Activated naive CD4-positive, alpha-beta T cell treated with anti-CD3 and anti-CD28 coated beads, Interleukin-2, amount 50 U/mL, for 16 hours (primary cell): ENCODE measurements around the gene BACE1.
"Not testable (repeated sequence)": the region's sequence is repeated elsewhere in the genome, so short reads cannot be mapped to it uniquely, and the experiment has no call there.

Source experiments
- DNase-seq: peaks from one replicate; pipeline ENCODE4 v3.0.0-alpha.2; 2020

Gene BACE1

GRCh38 chr11:117272175-117272574 is 43.9 kb downstream of the BACE1 start:
- DNase-seq: not testable (repeated sequence)

DNA sequence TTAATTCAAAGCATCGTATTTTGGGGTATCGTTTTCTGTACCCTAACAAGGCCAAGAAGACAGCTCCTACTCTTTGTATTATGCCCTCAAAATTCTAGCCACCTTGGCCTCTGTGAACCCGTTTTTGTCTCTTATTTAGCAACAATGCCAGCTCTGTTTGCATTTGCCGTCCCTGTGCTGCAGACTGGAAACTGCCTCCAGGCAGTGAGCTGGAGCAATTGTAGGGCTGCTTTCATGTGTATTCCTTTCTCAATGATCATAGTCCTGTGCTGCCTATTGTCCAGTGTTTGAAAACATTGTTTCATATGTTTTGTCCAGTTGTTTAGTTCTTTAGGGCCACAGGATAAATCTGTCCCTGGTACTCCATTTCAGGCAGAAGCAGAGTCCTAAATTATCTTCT is 44.8 kb downstream of the BACE1 start:
- no peak for DNase-seq

DNA sequence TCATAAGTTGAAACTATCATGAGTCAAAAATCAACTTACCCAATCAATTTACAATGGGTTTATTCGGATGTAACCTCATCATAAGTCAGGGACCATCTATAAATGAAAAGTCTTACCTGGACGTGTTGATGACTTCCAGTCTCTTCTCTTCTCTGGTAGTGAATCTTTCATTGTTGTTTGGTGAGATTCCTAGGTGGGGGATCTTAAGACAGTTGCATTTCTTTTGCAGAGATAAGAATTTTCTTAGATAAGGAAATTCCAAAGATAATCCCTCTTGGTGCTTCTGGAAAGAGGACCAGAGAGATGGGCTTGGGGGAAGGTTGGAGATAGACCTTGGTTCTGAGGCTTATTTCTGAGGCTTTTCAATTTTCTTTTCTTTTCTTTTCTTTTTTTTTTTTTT is 46.2 kb downstream of the BACE1 start:
- DNase-seq: no peak

- DNase-seq: no peak
These were observed 50.3 kb downstream of the BACE1 start for GRCh38 chr11:117265745-117266144.

- DNase-seq: not testable (repeated sequence)
These were observed 51.3 kb downstream of the BACE1 start for GRCh38 chr11:117264624-117265323.

- DNase-seq: no peak
These were observed 56.6 kb downstream of the BACE1 start for GRCh38 chr11:117259417-117259816.

GRCh38 chr11:117258576-117258975 is 57.5 kb downstream of the BACE1 start:
- no peak for DNase-seq

DNA sequence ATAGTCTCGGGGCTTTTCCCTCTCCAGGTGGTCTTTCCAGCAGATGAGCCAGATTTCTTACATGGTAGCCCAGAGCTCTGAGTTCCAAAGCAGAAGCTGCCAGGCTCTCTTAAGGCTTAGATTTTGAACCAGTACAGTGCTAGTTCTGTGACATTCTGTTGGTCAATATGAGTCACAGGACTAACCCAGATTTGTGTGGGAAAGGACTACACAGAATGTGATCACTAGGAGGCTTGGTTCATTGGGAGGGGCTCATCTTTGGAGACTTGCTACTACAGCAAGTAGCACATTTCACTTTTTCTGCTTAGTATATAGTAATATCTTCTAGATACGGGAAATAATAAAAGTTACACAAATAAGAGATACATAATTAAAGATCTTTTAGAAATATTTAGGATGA is 59.5 kb downstream of the BACE1 start:
- no peak for DNase-seq

- DNase-seq: no peak
These were observed 60.1 kb downstream of the BACE1 start for GRCh38 chr11:117255966-117256365.

DNA sequence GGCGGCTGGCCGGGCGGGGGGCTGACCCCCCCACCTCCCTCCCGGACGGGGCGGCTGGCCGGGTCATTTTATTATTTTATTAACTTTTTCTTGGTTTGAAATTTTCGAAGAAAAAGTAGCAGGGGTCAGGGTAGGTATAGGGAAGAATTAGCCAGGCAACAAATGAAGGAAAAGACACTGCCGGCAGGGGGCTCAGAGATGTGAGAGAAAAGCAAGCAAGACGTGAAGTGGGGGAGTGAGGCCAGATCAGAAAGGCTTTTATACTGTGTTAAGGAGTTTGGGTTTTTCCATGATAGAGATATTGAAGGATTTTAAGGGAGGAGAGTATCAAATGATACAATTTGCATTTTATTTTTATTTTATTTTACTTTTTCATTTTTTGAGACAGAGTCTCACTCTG is 64.5 kb downstream of the BACE1 start:
- no peak for DNase-seq

- no peak for DNase-seq
These were observed 66.5 kb downstream of the BACE1 start for GRCh38 chr11:117249571-117249970.

DNA sequence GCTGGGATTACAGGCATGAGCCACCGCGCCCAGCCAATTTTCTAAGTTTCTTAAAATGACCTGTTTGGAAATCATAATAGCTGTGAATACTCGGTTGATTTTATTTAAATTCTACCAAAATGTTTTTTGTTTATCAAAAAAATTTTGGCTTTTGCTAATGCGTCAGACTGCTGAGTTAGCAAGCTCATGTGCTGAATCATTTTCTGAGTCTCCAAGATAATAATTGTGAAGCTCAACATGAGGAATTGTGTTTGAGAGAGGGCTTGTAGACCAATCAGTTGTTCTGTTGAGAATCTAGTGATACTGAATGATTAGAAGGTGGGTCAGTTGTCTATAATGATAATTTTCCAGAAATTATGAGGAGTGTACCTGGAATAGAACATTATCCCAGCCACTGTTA is 67.7 kb downstream of the BACE1 start:
- no peak for DNase-seq

DNA sequence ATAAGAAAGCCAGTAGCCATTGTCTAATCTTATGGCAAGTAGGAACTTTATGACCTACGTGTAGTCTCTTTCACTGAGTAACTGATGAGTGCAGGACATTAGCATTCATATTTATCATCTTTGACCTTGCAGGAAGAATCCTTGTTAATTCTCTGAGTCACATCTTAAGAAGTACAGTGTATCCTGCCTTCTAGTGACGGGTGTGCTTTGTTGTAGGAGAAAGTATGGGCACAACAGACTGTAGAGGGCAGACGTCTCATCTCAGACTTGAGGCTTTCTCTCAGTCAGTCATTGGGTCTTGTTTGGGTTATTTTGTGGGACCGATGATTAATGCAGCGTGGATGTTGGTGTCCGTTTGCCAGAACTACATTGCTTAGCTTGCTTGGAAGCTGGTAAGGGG is 76.8 kb downstream of the BACE1 start:
- no peak for DNase-seq

GRCh38 chr11:117238221-117238620 is 77.8 kb downstream of the BACE1 start:
- no peak for DNase-seq
